H1 (cell line): ENCODE data around the gene POLG. TPM values are rescaled to one million over a fixed set of nuclear protein-coding genes. Genes with fewer than 3 reads are reported as not detected.

Experiments used
- CTCF ChIA-PET: fragments of 300-600 bp; sonication (Branson Sonifier 250); formaldehyde crosslinking; loops from one replicate; lab custom pipeline; 2021; ENCODE audit not compliant: partially characterized antibody; lab: Charles Lee
- POLR2A ChIA-PET: fragments of 300-600 bp; sonication (Branson Sonifier 250); formaldehyde crosslinking; loops from one replicate; lab custom pipeline; 2021; ENCODE audit warnings: inconsistent platforms; ENCODE audit not compliant: partially characterized antibody; lab: Charles Lee
- DNase-seq, 2 experiments: peaks; one replicate each; pipeline versions ENCODE4 v3.0.0 to v3.0.0-alpha.2; 2010 to 2022; ENCODE audit warnings: low spot score in 2 of 2, low read depth in 1 of 2, mixed read lengths in 1 of 2
- FAIRE-seq: peaks from 2 replicates; lab custom pipeline; 2011; peaks lifted over from hg19 to GRCh38; lab: Jason Lieb, UNC
- H2AFZ ChIP-seq: 2 replicates; pipeline ENCODE4 v1.8.1; 2012; ENCODE audit warnings: low read length, inconsistent platforms
- H2AK5ac ChIP-seq: 2 replicates; pipeline ENCODE4 v1.6.1; 2013; ENCODE audit warnings: low read depth, low read length
- H2BK120ac ChIP-seq: replicated peaks from 2 replicates; pipeline ENCODE3; 2013; ENCODE audit warnings: low read depth, low read length, inconsistent platforms
- H2BK12ac ChIP-seq: 2 replicates; pipeline ENCODE4 v1.6.1; 2013; ENCODE audit warnings: low read depth, low read length
- H2BK15ac ChIP-seq: 2 replicates; pipeline ENCODE4 v1.6.1; 2013; ENCODE audit warnings: low read length
- H2BK20ac ChIP-seq: 2 replicates; pipeline ENCODE4 v1.6.1; 2013; ENCODE audit warnings: low read length
- H2BK5ac ChIP-seq: 2 replicates; pipeline ENCODE4 v1.6.1; 2013; ENCODE audit warnings: low read depth, low read length
- H3K14ac ChIP-seq: 2 replicates; pipeline ENCODE4 v1.6.1; 2013; ENCODE audit warnings: inconsistent platforms; ENCODE audit not compliant: insufficient read length
- H3K18ac ChIP-seq: 2 replicates; pipeline ENCODE4 v1.6.1; 2013; ENCODE audit warnings: low read length; ENCODE audit errors: extremely low read depth
- H3K23ac ChIP-seq: 2 replicates; pipeline ENCODE4 v1.6.1; 2013; ENCODE audit warnings: inconsistent platforms; ENCODE audit not compliant: insufficient read length
- H3K23me2 ChIP-seq: 2 replicates; pipeline ENCODE4 v1.6.1; 2013; ENCODE audit warnings: low read depth, low read length
- H3K27ac ChIP-seq: 2 replicates; pipeline ENCODE4 v1.6.1; 2011; ENCODE audit warnings: low read depth, low read length, inconsistent platforms
- H3K27me3 ChIP-seq, 4 experiments: replicated peaks in 1 of 4; 1 replicate in 1 of 4; 2 replicates in 3 of 4; pipeline versions ENCODE4 v1.6.1 to v1.8.1; 2011 to 2013; ENCODE audit warnings: low read length in 3 of 4, mild to moderate bottlenecking in 3 of 4, inconsistent platforms in 2 of 4, mixed read lengths in 2 of 4, moderate library complexity in 1 of 4; ENCODE audit not compliant: control insufficient read depth in 3 of 4, insufficient read depth in 3 of 4; ENCODE audit errors: extremely low read depth in 1 of 4
- H3K36me3 ChIP-seq, 4 experiments: 2 replicates each; pipeline versions ENCODE4 v1.6.1 to v1.8.1; 2011 to 2013; ENCODE audit warnings: mild to moderate bottlenecking in 4 of 4, low read length in 3 of 4, moderate library complexity in 2 of 4, control low read depth in 1 of 4, inconsistent platforms in 1 of 4; ENCODE audit not compliant: insufficient read depth in 4 of 4, control insufficient read depth in 2 of 4
- H3K4ac ChIP-seq: replicated peaks from 2 replicates; pipeline ENCODE3; 2013; ENCODE audit warnings: low read length, low read depth, mixed read lengths, inconsistent platforms; ENCODE audit not compliant: insufficient read length
- H3K4me1 ChIP-seq, 4 experiments: replicated peaks in 1 of 4; 1 replicate in 1 of 4; 2 replicates in 3 of 4; pipeline versions ENCODE4 v1.6.1 to v1.8.1; 2011 to 2013; ENCODE audit warnings: low read length in 3 of 4, inconsistent platforms in 2 of 4, mixed read lengths in 1 of 4; ENCODE audit not compliant: insufficient read depth in 4 of 4, control insufficient read depth in 3 of 4
- H3K4me2 ChIP-seq, 2 experiments: 2 replicates each; pipeline versions ENCODE4 v1.6.1 to v1.8.1; 2011 to 2013; ENCODE audit warnings: low read depth in 2 of 2, low read length in 2 of 2, control low read depth in 1 of 2, inconsistent platforms in 1 of 2, mild to moderate bottlenecking in 1 of 2; ENCODE audit not compliant: insufficient read depth in 1 of 2
- H3K4me3 ChIP-seq, 4 experiments: fragments of 200-600, 300-600 bp in 1 of 4; sonication (generic), shearing (Covaris generic), sonication (Bioruptor Twin) in 1 of 4; 2 replicates each; pipeline versions ENCODE4 v1.5.1 to v1.8.1; 2011 to 2016; ENCODE audit warnings: low read length in 4 of 4, low read depth in 3 of 4, control low read depth in 2 of 4, inconsistent platforms in 2 of 4, mild to moderate bottlenecking in 2 of 4, mixed read lengths in 1 of 4, moderate library complexity in 1 of 4; ENCODE audit not compliant: insufficient read depth in 2 of 4; ENCODE audit errors: extremely low read depth in 1 of 4
- H3K56ac ChIP-seq: replicated peaks from 2 replicates; pipeline ENCODE3; 2013; ENCODE audit warnings: low read depth, mild to moderate bottlenecking, mixed read lengths, low read length, inconsistent platforms; ENCODE audit not compliant: insufficient read length
- H3K79me1 ChIP-seq: 2 replicates; pipeline ENCODE4 v1.6.1; 2013; ENCODE audit warnings: low read depth, low read length, control low read depth
- H3K79me2 ChIP-seq, 2 experiments: 2 replicates each; pipeline versions ENCODE4 v1.6.1 to v1.8.1; 2012 to 2013; ENCODE audit warnings: low read length in 2 of 2, mild to moderate bottlenecking in 2 of 2, inconsistent platforms in 1 of 2; ENCODE audit not compliant: insufficient read depth in 2 of 2, control insufficient read depth in 1 of 2
- H3K9ac ChIP-seq, 4 experiments: replicated peaks in 1 of 4; 1 replicate in 1 of 4; 2 replicates in 3 of 4; pipeline versions ENCODE4 v1.6.1 to v1.8.1; 2011 to 2013; ENCODE audit warnings: low read depth in 3 of 4, low read length in 3 of 4, control low read depth in 2 of 4, mild to moderate bottlenecking in 2 of 4, moderate library complexity in 2 of 4, inconsistent platforms in 1 of 4; ENCODE audit errors: extremely low read depth in 1 of 4
- H3K9me3 ChIP-seq, 2 experiments: 2 replicates each; pipeline versions ENCODE4 v1.6.1 to v1.8.1; 2012 to 2013; ENCODE audit warnings: mild to moderate bottlenecking in 2 of 2, moderate library complexity in 2 of 2, control low read depth in 1 of 2, inconsistent platforms in 1 of 2, low read depth in 1 of 2, low read length in 1 of 2, mixed read lengths in 1 of 2; ENCODE audit not compliant: insufficient read depth in 2 of 2
- H4K20me1 ChIP-seq, 2 experiments: replicated peaks in 1 of 2; 2 replicates each; pipeline versions ENCODE3 to v1.8.1; 2011 to 2013; ENCODE audit warnings: inconsistent platforms in 2 of 2, low read length in 2 of 2, mild to moderate bottlenecking in 1 of 2; ENCODE audit not compliant: insufficient read depth in 2 of 2, control insufficient read depth in 1 of 2
- H4K5ac ChIP-seq: 2 replicates; pipeline ENCODE4 v1.6.1; 2013; ENCODE audit warnings: low read length, low read depth, mixed read lengths, inconsistent platforms; ENCODE audit not compliant: insufficient read length
- H4K8ac ChIP-seq: 2 replicates; pipeline ENCODE4 v1.8.0; 2013; ENCODE audit warnings: mild to moderate bottlenecking, moderate library complexity, low read length, inconsistent platforms; ENCODE audit not compliant: insufficient read depth; ENCODE audit errors: extremely low read depth
- H4K91ac ChIP-seq: replicated peaks from 2 replicates; pipeline ENCODE3; 2013; ENCODE audit warnings: low read length, mixed read lengths, inconsistent platforms; ENCODE audit not compliant: insufficient read length
- ASH2L ChIP-seq: fragments of 200-600, 300-600 bp; sonication (generic); IDR thresholded peaks from one replicate; pipeline ENCODE4 v1.7.1; 2017; ENCODE audit warnings: low read length
- ATF2 ChIP-seq: IDR thresholded peaks from 2 replicates; pipeline ENCODE4 v1.6.1; 2012; ENCODE audit warnings: low read length, inconsistent platforms
- EP300 ChIP-seq, 2 experiments: IDR thresholded peaks; 1 replicate in 1 of 2; 2 replicates in 1 of 2; pipeline ENCODE4 v1.6.1; 2011 to 2012; ENCODE audit warnings: low read depth in 2 of 2, low read length in 2 of 2, mild to moderate bottlenecking in 2 of 2, borderline replicate concordance in 1 of 2, inconsistent platforms in 1 of 2, moderate library complexity in 1 of 2
- PHF8 ChIP-seq: fragments of 200-600 bp; sonication (generic); conservative IDR thresholded peaks from 2 replicates; pipeline ENCODE4 v1.7.1; 2012; ENCODE audit warnings: low read depth, mild to moderate bottlenecking, inconsistent platforms, low read length, moderate library complexity
- RAD21 ChIP-seq, 2 experiments: IDR thresholded peaks in 1 of 2; conservative IDR thresholded peaks in 1 of 2; 2 replicates each; pipeline ENCODE4 v1.6.1; 2011; ENCODE audit warnings: low read depth in 2 of 2, low read length in 2 of 2, improper control_type of control experiment in 1 of 2, inconsistent platforms in 1 of 2, mild to moderate bottlenecking in 1 of 2, moderate library complexity in 1 of 2
- SIN3A ChIP-seq, 2 experiments: IDR thresholded peaks in 1 of 2; conservative IDR thresholded peaks in 1 of 2; 2 replicates each; pipeline ENCODE4 v1.6.1; 2011 to 2012; ENCODE audit warnings: low read length in 2 of 2, improper control_type of control experiment in 1 of 2, low read depth in 1 of 2, mild to moderate bottlenecking in 1 of 2
- TCF12 ChIP-seq: IDR thresholded peaks from 2 replicates; pipeline ENCODE4 v1.6.1; 2011; ENCODE audit warnings: low read depth, mild to moderate bottlenecking, low read length
- WGBS, 2 experiments: shearing (Covaris generic) in 1 of 2; methylation state at CpG; one replicate each; pipeline versions ENCODE4 v1.1.6 to v1.1.7; 2013 to 2015; ENCODE audit warnings: low lambda C conversion rate in 2 of 2, mixed read lengths in 2 of 2, inconsistent platforms in 1 of 2, low coverage in 1 of 2, missing lambda C conversion rate in 1 of 2; ENCODE audit not compliant: insufficient replicate concordance in 2 of 2, insufficient coverage in 1 of 2, insufficient read length in 1 of 2; ENCODE audit errors: extremely low coverage in 1 of 2, missing lambda C conversion rate in 1 of 2; 5-methylcytosine and 5-hydroxymethylcytosine counted together
- polyA plus RNA-seq, 7 experiments: library from polyadenylated mRNA; depleted of rRNA in 3 of 7; stranded (reverse) in 5 of 7; unstranded in 2 of 7; fragments of >200 nt in 5 of 7; fragments of 200-250 nt in 2 of 7; gene quantifications; 1 replicate in 5 of 7; 2 replicates in 1 of 7; 4 replicates in 1 of 7; pipeline versions ENCODE4 v1.2.1 to v1.2.3, GENCODE V29; 2011 to 2013; ENCODE audit warnings: missing spikeins in 2 of 7, mixed read lengths in 2 of 7
- total RNA-seq: library from RNA; stranded (reverse); fragmentation: NEBNext Ultra II Directional; extraction: Animal tissue kit (Norgen Biotek cat#: 25700); gene quantifications from 2 replicates; pipeline ENCODE4 v1.2.1, GENCODE V29; 2021

Gene POLG
- total and polyA plus RNA-seq, 2 of the 8 experiments (the other 6 are each of a cell fraction or from before 2014, with no cell fraction given): 14.8 to 52.3 TPM

- H3K4me2 ChIP-seq: no peak overlapping the region
- no peak for TF ChIP-seq ASH2L
- no peak for TF ChIP-seq SIN3A (conservative IDR thresholded peaks at IDR 0.05 in 1 of 2, IDR thresholded peaks at IDR 0.05 in 1 of 2; ENCODE audit: low read depth in 1 of 2, low read length in 2 of 2)
- no peak for TF ChIP-seq RAD21 (IDR thresholded peaks at IDR 0.05 in 1 of 2, conservative IDR thresholded peaks at IDR 0.05 in 1 of 2; ENCODE audit: low read depth in 2 of 2, low read length in 2 of 2)
- no peak for TF ChIP-seq TCF12
- TF ChIP-seq ATF2: no peak
- TF ChIP-seq PHF8: no peak
- TF ChIP-seq EP300 (IDR thresholded peaks at IDR 0.05; ENCODE audit: borderline replicate concordance in 1 of 2, low read depth in 2 of 2, low read length in 2 of 2): no peak
- H3K23me2 ChIP-seq: peaks cover 3% of the 10 kb centered on the region; the same call in 1 of the 2 replicates
- H4K5ac ChIP-seq: no peak overlapping the region
- H3K4me3 ChIP-seq: no peak overlapping the region
- no peak overlapping the region for H3K23ac ChIP-seq
- no peaks in the 10 kb centered on the region for H3K27me3 ChIP-seq
- CTCF ChIA-PET: interaction anchor here (0.8 to 6.3 kb wide), 10 partner anchors 9 to 317 kb away, joined by 3 to 54 read pairs (median 4); no protein-coding TSS in a partner anchor
- H3K9me3 ChIP-seq: no peaks in the 10 kb centered on the region
- H2BK15ac ChIP-seq: no peak overlapping the region
- no peak overlapping the region for H2BK12ac ChIP-seq
- no peak overlapping the region for H3K56ac ChIP-seq
- DNase-seq (no peak), FAIRE-seq (no peak)
- H3K36me3 ChIP-seq: peaks cover 60 to 81% (median 74%) of the 10 kb centered on the region in 4 experiments
- H3K9ac ChIP-seq: no peak overlapping the region
- peaks cover 0 to 16% (median 2%) of the 10 kb centered on the region in 4 experiments; a peak in 4 of 7 replicates for H3K4me1 ChIP-seq
- H3K18ac ChIP-seq: no peak overlapping the region
- WGBS, 2 experiments: 93% methylated on average over 8 of the region's 8 CpGs; no CpG with 5 or more reads in 1 of the 2 experiments
- H4K8ac ChIP-seq: no peak overlapping the region
- H2BK5ac ChIP-seq: no peak overlapping the region
- H3K27ac ChIP-seq: no peak overlapping the region
- H3K4ac ChIP-seq: no peak overlapping the region
- no peak overlapping the region for H2BK20ac ChIP-seq
- peaks cover 0 to 21% of the 10 kb centered on the region in 2 experiments; a peak in 2 of 4 replicates for H3K79me2 ChIP-seq
- no peak overlapping the region for H4K91ac ChIP-seq
- peaks cover 8% of the 10 kb centered on the region for H3K79me1 ChIP-seq
- H2AFZ ChIP-seq: no peak overlapping the region
- no peak overlapping the region for H2AK5ac ChIP-seq
- peaks cover 6 to 31% of the 10 kb centered on the region in 2 experiments for H4K20me1 ChIP-seq
- no peak overlapping the region for H3K14ac ChIP-seq
- POLR2A ChIA-PET: interaction anchor here (0.7 to 20.0 kb wide), 2 partner anchors 15 to 35 kb away, joined by 3 to 250 read pairs; no protein-coding TSS in a partner anchor
- no peak overlapping the region for H2BK120ac ChIP-seq
These were observed 5.1 kb downstream of the POLG start for GRCh38 chr15:89329329-89330084.
